B cell (primary cell): ENCODE measurements around the gene EEFSEC. TPM values are rescaled to one million over a fixed set of nuclear protein-coding genes. Genes with fewer than 3 reads are reported as not detected.

Source experiments
- ATAC-seq: fragments of 200-7000 bp; cut with Tn5 transposase; one replicate; pipeline ENCODE4 v1.10.0; 2021; ENCODE audit warnings: low read depth, mild to moderate bottlenecking, moderate number of reproducible peaks, moderate library complexity
- CTCF ChIA-PET: fragments of 350-600 bp; sonication (Branson Sonifier 250); formaldehyde crosslinking; loops from one replicate; lab custom pipeline; 2021; ENCODE audit warnings: antibody characterized with exemption, inconsistent platforms; lab: Charles Lee
- POLR2A ChIA-PET: fragments of 350-600 bp; sonication (Branson Sonifier 250); formaldehyde crosslinking; loops from one replicate; lab custom pipeline; 2021; ENCODE audit warnings: antibody characterized with exemption; lab: Charles Lee
- DNase-seq: peaks from one replicate; pipeline ENCODE4 v3.0.0; 2013
- H2AFZ ChIP-seq: 2 replicates; pipeline ENCODE4 v1.6.1; 2012; ENCODE audit warnings: mild to moderate bottlenecking, low read depth, low read length; ENCODE audit not compliant: insufficient read depth, poor library complexity, severe bottlenecking
- H3K27ac ChIP-seq, 2 donors: 1 replicate in 1 of 2; 2 replicates in 1 of 2; pipeline ENCODE4 v1.5.1; 2012 to 2013; ENCODE audit warnings: low read length in 2 of 2, mild to moderate bottlenecking in 2 of 2, moderate library complexity in 1 of 2
- H3K27me3 ChIP-seq, 4 experiments: fragments of 200-600 bp in 1 of 4; sonication (generic) in 1 of 4; replicated peaks in 1 of 4; 1 replicate in 2 of 4; 2 replicates in 2 of 4; pipeline versions ENCODE4 v1.6.1 to v1.7.0; 2013 to 2016; ENCODE audit warnings: low read length in 3 of 4, mild to moderate bottlenecking in 2 of 4, mixed read lengths in 1 of 4, moderate library complexity in 1 of 4; ENCODE audit not compliant: insufficient read depth in 4 of 4, control insufficient read depth in 3 of 4; ENCODE audit errors: control extremely low read depth in 1 of 4
- H3K36me3 ChIP-seq, 2 experiments: replicated peaks in 1 of 2; 1 replicate in 1 of 2; 2 replicates in 1 of 2; pipeline versions ENCODE4 v1.6.1 to v1.7.1; 2013; ENCODE audit warnings: low read length in 1 of 2; ENCODE audit not compliant: insufficient read depth in 2 of 2, control insufficient read depth in 1 of 2; ENCODE audit errors: control extremely low read depth in 1 of 2, extremely low read depth in 1 of 2
- H3K4me1 ChIP-seq, 2 donors: fragments of 200-600 bp in 1 of 2; sonication (generic) in 1 of 2; 1 replicate in 1 of 2; 2 replicates in 1 of 2; pipeline versions ENCODE4 v1.5.1 to v1.6.1; 2013 to 2017; ENCODE audit warnings: low read length in 2 of 2; ENCODE audit not compliant: control insufficient read depth in 2 of 2, insufficient read depth in 2 of 2
- H3K4me2 ChIP-seq: replicated peaks from 2 replicates; pipeline ENCODE3; 2012; ENCODE audit warnings: mild to moderate bottlenecking, low read depth, low read length; ENCODE audit not compliant: poor library complexity, severe bottlenecking
- H3K4me3 ChIP-seq, 5 experiments: fragments of 200-600 bp in 1 of 5; sonication (generic) in 1 of 5; 1 replicate in 3 of 5; 2 replicates in 2 of 5; pipeline versions ENCODE4 v1.5.1 to v1.7.0; 2011 to 2016; ENCODE audit warnings: low read length in 4 of 5, mild to moderate bottlenecking in 4 of 5, low read depth in 2 of 5, control low read depth in 1 of 5, moderate library complexity in 1 of 5; ENCODE audit not compliant: insufficient read depth in 1 of 5; ENCODE audit errors: control extremely low read depth in 1 of 5, extremely low read depth in 1 of 5
- H3K79me2 ChIP-seq: fragments of 200-600 bp; sonication (generic); one replicate; pipeline ENCODE4 v1.6.0; 2016; ENCODE audit warnings: low read length; ENCODE audit not compliant: control insufficient read depth, insufficient read depth
- H3K9ac ChIP-seq: fragments of 200-600 bp; sonication (generic); 2 replicates; pipeline ENCODE4 v1.6.1; 2017; ENCODE audit warnings: mild to moderate bottlenecking, low read length, moderate library complexity
- H3K9me3 ChIP-seq, 3 donors: one replicate each; pipeline versions ENCODE4 v1.6.1 to v1.7.1; 2013; ENCODE audit warnings: low read length in 2 of 3; ENCODE audit not compliant: control insufficient read depth in 2 of 3, insufficient read depth in 1 of 3; ENCODE audit errors: control extremely low read depth in 1 of 3
- H4K20me1 ChIP-seq: 2 replicates; pipeline ENCODE4 v1.6.0; 2012; ENCODE audit warnings: mild to moderate bottlenecking, low read length; ENCODE audit not compliant: insufficient read depth, control insufficient read depth, poor library complexity, severe bottlenecking
- H3K27ac Mint-ChIP-seq: one replicate; pipeline ENCODE4 v1.8.0; 2021; ENCODE audit warnings: mixed read lengths
- H3K27me3 Mint-ChIP-seq: one replicate; pipeline ENCODE4 v1.8.0; 2021; ENCODE audit warnings: mixed read lengths
- H3K4me1 Mint-ChIP-seq: one replicate; pipeline ENCODE4 v1.8.0; 2021; ENCODE audit warnings: mixed read lengths
- H3K4me3 Mint-ChIP-seq: one replicate; pipeline ENCODE4 v1.8.0; 2021; ENCODE audit warnings: mixed read lengths
- H3K9me3 Mint-ChIP-seq: one replicate; pipeline ENCODE4 v1.8.0; 2022; ENCODE audit warnings: mixed read lengths; ENCODE audit not compliant: insufficient read depth
- EZH2 ChIP-seq: IDR thresholded peaks from 2 replicates; pipeline ENCODE4 v1.6.1; 2012; ENCODE audit warnings: borderline replicate concordance, low read depth, mild to moderate bottlenecking, moderate library complexity, low read length; ENCODE audit not compliant: insufficient read depth, poor library complexity, severe bottlenecking
- WGBS: methylation state at CpG from one replicate; pipeline ENCODE4 v1.1.5; 2013; ENCODE audit warnings: missing lambda C conversion rate; ENCODE audit not compliant: insufficient coverage; 5-methylcytosine and 5-hydroxymethylcytosine counted together
- intact Hi-C: fragments of 100-400 bp; cut with micrococcal nuclease; formaldehyde crosslinking; loops from one replicate; pipeline ENCODE4 v1.10.0; 2022
- polyA plus RNA-seq: library from polyadenylated mRNA; depleted of rRNA; stranded (reverse); fragments of >200 nt; gene quantifications from 2 replicates; pipeline ENCODE4 v1.2.3, GENCODE V29; 2012
- total RNA-seq, 2 donors: library from RNA; stranded (reverse); fragments of 120-200 nt in 1 of 2; gene quantifications; 1 replicate in 1 of 2; 2 replicates in 1 of 2; pipeline versions ENCODE4 v1.2.3 to v1.2.4, GENCODE V29; 2013 to 2022
- TF ChIP-seq, protein P1 (sequence below): fragments of 200-600 bp; IDR thresholded peaks from one replicate; pipeline ENCODE4 v1.8.0; 2022; ENCODE audit warnings: antibody characterized with exemption, mild to moderate bottlenecking

EEFSEC gene
- total and polyA plus RNA-seq, 2 donors (not counting 1 experiment from before 2014, with no cell fraction given): 17.9 to 18.4 TPM

DNA sequence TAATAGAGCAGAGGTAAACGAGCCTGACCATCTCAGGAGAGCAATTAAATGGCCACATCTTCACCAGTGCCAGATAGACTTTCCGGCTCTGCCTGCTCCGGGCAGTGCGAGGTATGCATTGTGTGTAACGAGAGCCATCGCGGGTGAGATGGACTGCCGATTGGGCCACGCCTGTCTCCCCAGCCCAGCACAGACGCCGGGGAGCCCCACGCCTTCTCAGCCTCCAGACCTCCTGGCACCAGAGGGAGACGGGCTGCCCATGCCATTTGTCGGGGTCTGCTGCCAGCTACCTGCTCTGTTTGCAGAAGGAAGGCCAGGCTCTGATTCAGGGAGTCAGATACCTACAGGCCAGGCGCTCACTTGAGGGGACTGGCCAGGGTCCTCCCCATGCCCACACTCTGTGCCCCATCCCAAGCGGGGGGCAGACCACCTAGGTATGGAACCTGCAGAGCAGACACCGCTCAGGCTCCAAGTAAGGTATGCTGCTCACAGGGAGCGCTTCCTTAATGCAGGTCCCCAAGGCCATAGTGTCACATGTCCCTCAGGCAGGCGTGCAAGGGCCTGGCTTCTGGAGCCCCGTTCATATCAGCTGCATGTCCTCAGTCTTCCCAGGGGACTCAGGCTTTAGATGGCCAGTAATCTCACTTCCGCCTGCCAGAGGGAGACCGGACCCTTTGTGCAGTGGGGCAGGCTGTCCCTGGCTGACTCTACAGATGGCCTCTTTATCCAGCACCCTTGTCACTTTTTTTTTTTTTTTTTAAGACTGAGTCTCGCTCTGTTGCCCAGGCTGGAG, 251.2 kb downstream of the EEFSEC start:
- Histone ChIP-seq H3K4me2 (no peak overlapping the region), H3K4me1 (no peaks in the 10 kb centered on the region), H3K79me2 (no peaks in the 10 kb centered on the region), H3K36me3 (no peaks in the 10 kb centered on the region), H3K27me3 (no peaks in the 10 kb centered on the region), H3K4me3 (no peak overlapping the region), H2AFZ (no peak overlapping the region), H4K20me1 (no peaks in the 10 kb centered on the region), H3K27ac (no peak overlapping the region), H3K9me3 (no peaks in the 10 kb centered on the region), H3K9ac (no peak overlapping the region)
- POLR2A ChIA-PET: no interaction called here
- H3K4me1 Mint-ChIP-seq: no peaks in the 10 kb centered on the region
- no peak for TF ChIP-seq EZH2
- intact Hi-C loops: no loop called here
- no peaks in the 10 kb centered on the region for H3K9me3 Mint-ChIP-seq
- H3K4me3 Mint-ChIP-seq: no peak overlapping the region
- CTCF ChIA-PET: no interaction called here
- DNase-seq (no peak), ATAC-seq (no peak)
- 91% methylated on average over 22 of the region's 23 CpGs for WGBS
- no peak overlapping the region for H3K27ac Mint-ChIP-seq
- H3K27me3 Mint-ChIP-seq: no peaks in the 10 kb centered on the region

DNA sequence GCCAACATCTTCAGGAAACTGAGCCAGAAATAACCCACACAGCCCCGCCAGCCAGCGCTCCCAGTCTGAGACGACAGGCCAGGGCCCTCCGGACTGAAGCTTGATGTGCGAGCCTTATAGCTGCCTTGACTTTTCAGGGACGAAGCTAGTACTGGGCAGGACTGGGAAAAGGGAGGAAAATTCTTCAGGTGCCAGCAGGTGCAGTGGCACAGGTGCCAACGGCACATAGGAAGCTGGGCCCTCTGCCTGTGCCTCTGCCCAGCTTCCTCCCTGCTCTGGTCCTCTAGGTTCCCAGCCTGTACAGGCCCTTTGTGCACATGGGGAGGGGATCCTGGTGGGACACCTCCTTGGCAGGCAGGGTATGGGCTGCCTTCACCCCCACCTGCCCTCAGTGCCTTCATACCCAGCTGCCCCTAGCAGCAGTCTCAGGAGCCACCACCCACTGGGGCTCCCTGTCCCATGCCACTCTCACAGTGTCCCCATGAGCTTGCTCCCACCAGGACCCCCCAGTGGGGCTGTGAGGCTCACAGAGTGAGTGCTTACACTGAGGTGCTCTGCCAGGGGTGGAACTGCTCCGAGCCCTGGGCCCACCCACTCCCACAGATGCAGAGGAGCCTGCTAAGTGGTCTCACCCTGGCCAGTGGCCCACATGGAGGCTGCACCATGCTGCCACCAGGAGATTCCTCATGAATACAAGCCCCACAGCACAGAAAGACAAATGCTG, 252.4 kb downstream of the EEFSEC start:
- ChIA-PET POLR2A (no interaction called here), CTCF (no interaction called here)
- WGBS: 98% methylated on average over 8 of the region's 8 CpGs
- Histone ChIP-seq H4K20me1 (no peaks in the 10 kb centered on the region), H3K4me1 (no peaks in the 10 kb centered on the region), H3K9ac (no peak overlapping the region), H3K9me3 (no peaks in the 10 kb centered on the region), H3K27me3 (no peaks in the 10 kb centered on the region), H3K4me3 (no peak overlapping the region), H3K27ac (no peak overlapping the region), H3K4me2 (no peak overlapping the region), H3K79me2 (no peaks in the 10 kb centered on the region), H3K36me3 (no peaks in the 10 kb centered on the region), H2AFZ (no peak overlapping the region)
- Mint-ChIP-seq H3K27me3 (no peaks in the 10 kb centered on the region), H3K9me3 (no peaks in the 10 kb centered on the region), H3K4me1 (no peaks in the 10 kb centered on the region), H3K4me3 (no peak overlapping the region), H3K27ac (no peak overlapping the region)
- no peak for ATAC-seq
- intact Hi-C loops: no loop called here
- no peak for DNase-seq
- TF ChIP-seq EZH2: no peak
- TF ChIP-seq, protein P1, sequence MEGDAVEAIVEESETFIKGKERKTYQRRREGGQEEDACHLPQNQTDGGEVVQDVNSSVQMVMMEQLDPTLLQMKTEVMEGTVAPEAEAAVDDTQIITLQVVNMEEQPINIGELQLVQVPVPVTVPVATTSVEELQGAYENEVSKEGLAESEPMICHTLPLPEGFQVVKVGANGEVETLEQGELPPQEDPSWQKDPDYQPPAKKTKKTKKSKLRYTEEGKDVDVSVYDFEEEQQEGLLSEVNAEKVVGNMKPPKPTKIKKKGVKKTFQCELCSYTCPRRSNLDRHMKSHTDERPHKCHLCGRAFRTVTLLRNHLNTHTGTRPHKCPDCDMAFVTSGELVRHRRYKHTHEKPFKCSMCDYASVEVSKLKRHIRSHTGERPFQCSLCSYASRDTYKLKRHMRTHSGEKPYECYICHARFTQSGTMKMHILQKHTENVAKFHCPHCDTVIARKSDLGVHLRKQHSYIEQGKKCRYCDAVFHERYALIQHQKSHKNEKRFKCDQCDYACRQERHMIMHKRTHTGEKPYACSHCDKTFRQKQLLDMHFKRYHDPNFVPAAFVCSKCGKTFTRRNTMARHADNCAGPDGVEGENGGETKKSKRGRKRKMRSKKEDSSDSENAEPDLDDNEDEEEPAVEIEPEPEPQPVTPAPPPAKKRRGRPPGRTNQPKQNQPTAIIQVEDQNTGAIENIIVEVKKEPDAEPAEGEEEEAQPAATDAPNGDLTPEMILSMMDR: no peak
